ENCODE measurements around the gene TBL1XR1. TPM values are rescaled to one million over a fixed set of nuclear protein-coding genes. Genes with fewer than 3 reads are reported as not detected.

The TBL1XR1 gene
- total RNA-seq, 1 experiment from 2014 or later: 180 TPM

- no peak overlapping the region for H3K27ac ChIP-seq (ENCODE audit: low read depth, low read length)
- no peak for ATAC-seq
- H3K9me3 ChIP-seq (ENCODE audit: control insufficient read depth in 1 of 2, insufficient read depth in 1 of 2, low read depth in 1 of 2, low read length in 2 of 2): no peaks in the 10 kb centered on the region
These were observed 85.7 kb downstream of the TBL1XR1 start for GRCh38 chr3:177111541-177111949.

More at GRCh38 chr3:177111541-177111949, 85.7 kb downstream of the TBL1XR1 start:
- ChIA-PET POLR2A (no interaction called here), CTCF (no interaction called here), RAD21 (ENCODE audit: low non-redundant PET in 1 of 2, low total read pairs in 2 of 2, uncharacterized antibody in 2 of 2, unreplicated experiment in 2 of 2) (no interaction called here)
- BruUV-seq (replicated peaks): no TSS peak
- Histone ChIP-seq H3K4me3 (replicated peaks in 1 of 2; ENCODE audit: low read depth in 1 of 2, low read length in 2 of 2) (no peak overlapping the region), H3K9me2 (ENCODE audit: insufficient read depth) (no peaks in the 10 kb centered on the region; the same call in 1 of the 2 replicates), H3K9ac (ENCODE audit: low read length) (no peak overlapping the region), H3K79me2 (ENCODE audit: insufficient read depth, low read length) (peaks cover 99% of the 10 kb centered on the region), H2AFZ (ENCODE audit: low read depth, low read length, poor library complexity, severe bottlenecking) (no peak overlapping the region), H3K4me2 (ENCODE audit: low read length) (no peak overlapping the region), H4K20me1 (ENCODE audit: insufficient read depth) (peaks cover 27% of the 10 kb centered on the region), H3K36me3 (ENCODE audit: control insufficient read depth in 1 of 2, insufficient read depth in 2 of 2, low read length in 2 of 2) (no peaks in the 10 kb centered on the region), H3K4me1 (ENCODE audit: control insufficient read depth in 1 of 2, insufficient read depth in 2 of 2, low read length in 2 of 2) (peaks cover 0 to 6% of the 10 kb centered on the region in 2 experiments; a peak in 1 of 4 replicates), H3K27me3 (ENCODE audit: insufficient read depth, low read length) (no peaks in the 10 kb centered on the region)
- DNase-seq (ENCODE audit: low read depth, low spot score): no peak
- TF ChIP-seq ZFX (IDR thresholded peaks at IDR 0.05): no peak
- no peak for TF ChIP-seq EZH2 (IDR thresholded peaks at IDR 0.05)
- TF ChIP-seq POLR2AphosphoS5 (IDR thresholded peaks at IDR 0.05; ENCODE audit: low read depth, low read length): no peak
- no peak for TF ChIP-seq CBX3 (IDR thresholded peaks at IDR 0.05; ENCODE audit: low read depth)
- TF ChIP-seq SRF (IDR thresholded peaks at IDR 0.05; ENCODE audit: low read depth): no peak
- TF ChIP-seq, protein P1, sequence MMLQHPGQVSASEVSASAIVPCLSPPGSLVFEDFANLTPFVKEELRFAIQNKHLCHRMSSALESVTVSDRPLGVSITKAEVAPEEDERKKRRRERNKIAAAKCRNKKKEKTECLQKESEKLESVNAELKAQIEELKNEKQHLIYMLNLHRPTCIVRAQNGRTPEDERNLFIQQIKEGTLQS (IDR thresholded peaks at IDR 0.05): no peak
- no peak for TF ChIP-seq ELF1 (IDR thresholded peaks at IDR 0.05; ENCODE audit: borderline replicate concordance, low read depth)
- TF ChIP-seq EZH2phosphoT487 (IDR thresholded peaks at IDR 0.05; ENCODE audit: borderline replicate concordance): no peak
- TF ChIP-seq YY1 (IDR thresholded peaks at IDR 0.05; ENCODE audit: extremely low read depth, insufficient replicate concordance, low read depth, low read length): no peak
- TF ChIP-seq CEBPB (IDR thresholded peaks at IDR 0.05; ENCODE audit: low read depth): no peak
- TF ChIP-seq, protein P2, sequence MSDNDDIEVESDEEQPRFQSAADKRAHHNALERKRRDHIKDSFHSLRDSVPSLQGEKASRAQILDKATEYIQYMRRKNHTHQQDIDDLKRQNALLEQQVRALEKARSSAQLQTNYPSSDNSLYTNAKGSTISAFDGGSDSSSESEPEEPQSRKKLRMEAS (IDR thresholded peaks at IDR 0.05): no peak
- TF ChIP-seq ZBTB33 (IDR thresholded peaks at IDR 0.05; ENCODE audit: extremely low read depth, insufficient replicate concordance, low read length): no peak
- TF ChIP-seq SP1 (IDR thresholded peaks at IDR 0.05; ENCODE audit: low read depth): no peak
- TF ChIP-seq RAD21 (IDR thresholded peaks at IDR 0.05; ENCODE audit: low read depth): no peak
- TF ChIP-seq FOSL1 (IDR thresholded peaks at IDR 0.05; ENCODE audit: low read depth): no peak
- intact Hi-C loops (cut with micrococcal nuclease): no loop called here

Data from HCT116 (cell line).